Endothelial cell of umbilical vein (primary cell): Measurements from ENCODE around the gene EVA1A. TPM values are rescaled to one million over a fixed set of nuclear protein-coding genes. Genes with fewer than 3 reads are reported as not detected.

ENCODE experiments used
- BruUV-seq: library from RNA; stranded (reverse); fragments of 400-500 nt; replicated peaks from 2 replicates; lab custom pipeline; 2021; lab: Mats Ljungman, UMichigan
- CTCF ChIA-PET: fragments of 300-600, 350-600 bp; sonication (Branson Sonifier 250); formaldehyde crosslinking; loops from one replicate; lab custom pipeline; 2021; ENCODE audit warnings: antibody characterized with exemption, inconsistent platforms; lab: Charles Lee
- POLR2A ChIA-PET: fragments of 300-600, 350-600 bp; sonication (Branson Sonifier 250); formaldehyde crosslinking; loops from one replicate; lab custom pipeline; 2021; ENCODE audit warnings: antibody characterized with exemption, inconsistent platforms; lab: Charles Lee
- DNase-seq: peaks from one replicate; pipeline ENCODE4 v3.0.0-alpha.2; 2011; ENCODE audit warnings: low read depth, low spot score
- FAIRE-seq: peaks from 2 replicates; lab custom pipeline; 2011; peaks lifted over from hg19 to GRCh38; lab: Jason Lieb, UNC
- H2AFZ ChIP-seq: 2 replicates; pipeline ENCODE4 v1.6.0; 2012; ENCODE audit warnings: low read depth, low read length, control low read depth, inconsistent platforms
- H3K27ac ChIP-seq: 2 replicates; pipeline ENCODE4 v1.5.1; 2011; ENCODE audit warnings: low read depth, mild to moderate bottlenecking, control low read depth, low read length, moderate library complexity; ENCODE audit not compliant: insufficient read depth
- H3K27me3 ChIP-seq, 2 experiments: 2 replicates each; pipeline versions ENCODE4 v1.6.0 to v1.6.1; 2011; ENCODE audit warnings: low read length in 2 of 2, mixed read lengths in 1 of 2; ENCODE audit not compliant: control insufficient read depth in 2 of 2, insufficient read depth in 2 of 2
- H3K36me3 ChIP-seq, 2 experiments: 2 replicates in 1 of 2; 3 replicates in 1 of 2; pipeline ENCODE4 v1.5.1; 2011; ENCODE audit warnings: low read length in 2 of 2, mild to moderate bottlenecking in 1 of 2, moderate library complexity in 1 of 2; ENCODE audit not compliant: control insufficient read depth in 2 of 2, insufficient read depth in 2 of 2; ENCODE audit errors: extremely low read depth in 1 of 2
- H3K4me1 ChIP-seq: 3 replicates; pipeline ENCODE4 v1.5.1; 2011; ENCODE audit warnings: mild to moderate bottlenecking, low read length; ENCODE audit not compliant: control insufficient read depth, insufficient read depth; ENCODE audit errors: extremely low read depth
- H3K4me2 ChIP-seq: 2 replicates; pipeline ENCODE4 v1.6.1; 2011; ENCODE audit warnings: low read length, control low read depth, mixed read lengths; ENCODE audit not compliant: insufficient read depth
- H3K4me3 ChIP-seq, 3 experiments: fragments of 200-600 bp in 1 of 3; sonication (generic), shearing (Covaris generic) in 1 of 3; replicated peaks in 1 of 3; 2 replicates each; pipeline ENCODE4 v1.5.1; 2011 to 2016; ENCODE audit warnings: control low read depth in 3 of 3, low read length in 3 of 3, mild to moderate bottlenecking in 2 of 3, inconsistent platforms in 1 of 3, low read depth in 1 of 3, moderate library complexity in 1 of 3; ENCODE audit not compliant: insufficient read depth in 1 of 3
- H3K79me2 ChIP-seq: 2 replicates; pipeline ENCODE4 v1.6.0; 2012; ENCODE audit warnings: low read length, inconsistent platforms; ENCODE audit not compliant: control insufficient read depth, insufficient read depth
- H3K9ac ChIP-seq: replicated peaks from 2 replicates; pipeline ENCODE3; 2011; ENCODE audit warnings: low read length, control low read depth; ENCODE audit not compliant: insufficient read depth; ENCODE audit errors: extremely low read depth
- H3K9me1 ChIP-seq: replicated peaks from 3 replicates; pipeline ENCODE4 v1.6.0; 2011; ENCODE audit warnings: mild to moderate bottlenecking, low read length; ENCODE audit not compliant: control insufficient read depth, insufficient read depth; ENCODE audit errors: extremely low read depth
- H3K9me3 ChIP-seq: replicated peaks from 2 replicates; pipeline ENCODE4 v1.5.1; 2012; ENCODE audit warnings: low read length, inconsistent platforms; ENCODE audit not compliant: control insufficient read depth, insufficient read depth
- H4K20me1 ChIP-seq: replicated peaks from 2 replicates; pipeline ENCODE3; 2011; ENCODE audit warnings: mild to moderate bottlenecking, low read length; ENCODE audit not compliant: control insufficient read depth, insufficient read depth; ENCODE audit errors: extremely low read depth
- CTCF ChIP-seq, 2 donors: IDR thresholded peaks; 1 replicate in 1 of 2; 2 replicates in 1 of 2; pipeline ENCODE4 v1.5.1; 2011; ENCODE audit warnings: low read length in 2 of 2, mild to moderate bottlenecking in 2 of 2, moderate library complexity in 2 of 2, control low read depth in 1 of 2, inconsistent platforms in 1 of 2, low read depth in 1 of 2; ENCODE audit not compliant: insufficient read depth in 1 of 2; ENCODE audit errors: extremely low read depth in 1 of 2
- EZH2 ChIP-seq: IDR thresholded peaks from 2 replicates; pipeline ENCODE4 v1.6.1; 2012; ENCODE audit warnings: borderline replicate concordance, low read depth, mild to moderate bottlenecking, moderate library complexity, low read length, inconsistent platforms; ENCODE audit not compliant: severe bottlenecking
- FOS ChIP-seq: IDR thresholded peaks from 2 replicates; pipeline ENCODE4 v1.6.1; 2011; ENCODE audit warnings: mild to moderate bottlenecking, low read length, moderate library complexity, borderline replicate concordance; ENCODE audit not compliant: insufficient read depth
- GATA2 ChIP-seq: IDR thresholded peaks from 2 replicates; pipeline ENCODE4 v1.7.0; 2011; ENCODE audit warnings: low read depth, mild to moderate bottlenecking, moderate library complexity, mixed read lengths, low read length; ENCODE audit not compliant: insufficient read length, insufficient read depth
- JUN ChIP-seq: IDR thresholded peaks from 2 replicates; pipeline ENCODE4 v1.6.1; 2011; ENCODE audit warnings: borderline replicate concordance, low read depth; ENCODE audit not compliant: insufficient read length, insufficient read depth
- MAX ChIP-seq: IDR thresholded peaks from 2 replicates; pipeline ENCODE4 v1.6.1; 2011; ENCODE audit not compliant: insufficient read depth, insufficient read length
- MYC ChIP-seq: IDR thresholded peaks from one replicate; pipeline ENCODE4 v1.6.1; 2011; ENCODE audit warnings: mild to moderate bottlenecking, low read depth, low read length
- POLR2A ChIP-seq: IDR thresholded peaks from 2 replicates; pipeline ENCODE4 v1.6.1; 2012; ENCODE audit warnings: low read depth, mild to moderate bottlenecking, control low read depth, low read length
- POLR2AphosphoS5 ChIP-seq: IDR thresholded peaks from 2 replicates; pipeline ENCODE4 v1.6.1; 2012; ENCODE audit warnings: low read depth, mild to moderate bottlenecking, control low read depth, low read length, moderate library complexity; ENCODE audit not compliant: insufficient read depth
- dilution Hi-C: fragments of 300-500 bp; cut with MboI; formaldehyde crosslinking; loops from one replicate; pipeline ENCODE4 v1.15.0; 2019; ENCODE audit warnings: low sequenced_read_pairs; ENCODE audit not compliant: extremely low pct_ligation_motif_present
- intact Hi-C: fragments of 100-400 bp; cut with micrococcal nuclease; formaldehyde crosslinking; loops from one replicate; pipeline ENCODE4 v1.10.0; 2022
- polyA plus RNA-seq, 4 experiments: library from polyadenylated mRNA; depleted of rRNA in 3 of 4; stranded (reverse) in 3 of 4; unstranded in 1 of 4; fragments of >200 nt; gene quantifications; 2 replicates each; pipeline versions ENCODE4 v1.2.1 to v1.2.3, GENCODE V29; 2011 to 2012; ENCODE audit warnings: missing spikeins in 1 of 4
- total RNA-seq: library from RNA; stranded (reverse); gene quantifications from 2 replicates; pipeline ENCODE4 v1.2.3, GENCODE V29; 2021

Gene EVA1A
- total and polyA plus RNA-seq, 2 donors (not counting 3 experiments of a cell fraction or from before 2014, with no cell fraction given): 52.6 to 66.5 TPM

GRCh38 chr2:75462206-75462605, 98.5 kb downstream of the EVA1A start:
- Histone ChIP-seq H3K36me3 (no peaks in the 10 kb centered on the region), H3K4me1 (no peaks in the 10 kb centered on the region), H3K9me3 (no peaks in the 10 kb centered on the region), H3K9me1 (no peaks in the 10 kb centered on the region), H3K9ac (no peak overlapping the region), H3K27ac (no peak overlapping the region), H3K79me2 (no peaks in the 10 kb centered on the region), H3K4me3 (no peak overlapping the region), H2AFZ (no peak overlapping the region), H4K20me1 (no peaks in the 10 kb centered on the region), H3K27me3 (peaks cover 11 to 18% of the 10 kb centered on the region in 2 experiments), H3K4me2 (no peak overlapping the region)
- TF ChIP-seq POLR2AphosphoS5 (no peak), MAX (no peak), EZH2 (no peak), JUN (no peak), GATA2 (no peak)
- FAIRE-seq (no peak), DNase-seq (no peak)
- intact Hi-C loops: no loop called here
- dilution Hi-C loops: loop anchor here (25.0 kb wide), 1 partner anchor 150 kb away; no protein-coding TSS in a partner anchor
- no TSS peak for BruUV-seq
- CTCF ChIA-PET: interaction anchor here (0.8 to 11.6 kb wide), 5 partner anchors 102 to 174 kb away, joined by 3 to 228 read pairs (median 19); no protein-coding TSS in a partner anchor
- POLR2A ChIA-PET: no interaction called here

- ChIA-PET CTCF (interaction anchor here (1.7 to 11.6 kb wide), 3 partner anchors 146 to 169 kb away, joined by 4 to 228 read pairs (median 217); no protein-coding TSS in a partner anchor), POLR2A (no interaction called here)
- no peaks in the 10 kb centered on the region for H3K36me3 ChIP-seq
- no peak overlapping the region for H3K4me2 ChIP-seq
- no peak overlapping the region for H3K27ac ChIP-seq
- no peaks in the 10 kb centered on the region for H4K20me1 ChIP-seq
- H3K79me2 ChIP-seq: no peaks in the 10 kb centered on the region
- no peaks in the 10 kb centered on the region for H3K4me1 ChIP-seq
- H3K27me3 ChIP-seq: peaks cover 13 to 21% of the 10 kb centered on the region in 2 experiments
- no peak overlapping the region for H3K4me3 ChIP-seq
- no peak overlapping the region for H2AFZ ChIP-seq
- DNase-seq (no peak), FAIRE-seq (no peak)
- intact Hi-C loops: no loop called here
- BruUV-seq: no TSS peak
- dilution Hi-C loops: loop anchor here (25.0 kb wide), 1 partner anchor 152 kb away; no protein-coding TSS in a partner anchor
- no peaks in the 10 kb centered on the region for H3K9me3 ChIP-seq
- TF ChIP-seq CTCF (IDR thresholded peaks at IDR 0.05; ENCODE audit: extremely low read depth in 1 of 2, insufficient read depth in 1 of 2, low read depth in 1 of 2, low read length in 2 of 2): no peak
- TF ChIP-seq MYC: no peak
- no peak for TF ChIP-seq POLR2A
- no peak for TF ChIP-seq GATA2
- TF ChIP-seq MAX: no peak
- TF ChIP-seq JUN: no peak
- no peak for TF ChIP-seq FOS
- TF ChIP-seq EZH2: no peak
- no peaks in the 10 kb centered on the region for H3K9me1 ChIP-seq
- no peak overlapping the region for H3K9ac ChIP-seq
Measured at GRCh38 chr2:75460630-75461029, 100.1 kb downstream of the EVA1A start.
